Memory B cell (primary cell): ENCODE data around the gene COX7A2.

ENCODE experiments used
- ATAC-seq: fragments of 150-1000 bp; cut with Tn5 transposase; 2 replicates; pipeline ENCODE4 v1.10.0; 2021; ENCODE audit warnings: low read depth, mild to moderate bottlenecking, moderate library complexity
- DNase-seq, 2 donors: peaks; one replicate each; pipeline ENCODE4 v3.0.0; 2022; ENCODE audit warnings: low spot score in 2 of 2
- H3K27ac Mint-ChIP-seq: one replicate; pipeline ENCODE4 v1.8.0; 2022; ENCODE audit warnings: mild to moderate bottlenecking, moderate library complexity, mixed read lengths
- H3K27me3 Mint-ChIP-seq: one replicate; pipeline ENCODE4 v1.8.0; 2022; ENCODE audit warnings: mixed read lengths
- H3K36me3 Mint-ChIP-seq: one replicate; pipeline ENCODE4 v1.8.0; 2022; ENCODE audit warnings: mild to moderate bottlenecking, mixed read lengths
- H3K4me1 Mint-ChIP-seq: one replicate; pipeline ENCODE4 v1.8.0; 2022; ENCODE audit warnings: mixed read lengths
- H3K4me3 Mint-ChIP-seq: one replicate; pipeline ENCODE4 v1.8.0; 2022; ENCODE audit warnings: mild to moderate bottlenecking, moderate library complexity, mixed read lengths
- H3K9me3 Mint-ChIP-seq: one replicate; pipeline ENCODE4 v1.8.0; 2022; ENCODE audit warnings: mixed read lengths

The COX7A2 gene

DNA sequence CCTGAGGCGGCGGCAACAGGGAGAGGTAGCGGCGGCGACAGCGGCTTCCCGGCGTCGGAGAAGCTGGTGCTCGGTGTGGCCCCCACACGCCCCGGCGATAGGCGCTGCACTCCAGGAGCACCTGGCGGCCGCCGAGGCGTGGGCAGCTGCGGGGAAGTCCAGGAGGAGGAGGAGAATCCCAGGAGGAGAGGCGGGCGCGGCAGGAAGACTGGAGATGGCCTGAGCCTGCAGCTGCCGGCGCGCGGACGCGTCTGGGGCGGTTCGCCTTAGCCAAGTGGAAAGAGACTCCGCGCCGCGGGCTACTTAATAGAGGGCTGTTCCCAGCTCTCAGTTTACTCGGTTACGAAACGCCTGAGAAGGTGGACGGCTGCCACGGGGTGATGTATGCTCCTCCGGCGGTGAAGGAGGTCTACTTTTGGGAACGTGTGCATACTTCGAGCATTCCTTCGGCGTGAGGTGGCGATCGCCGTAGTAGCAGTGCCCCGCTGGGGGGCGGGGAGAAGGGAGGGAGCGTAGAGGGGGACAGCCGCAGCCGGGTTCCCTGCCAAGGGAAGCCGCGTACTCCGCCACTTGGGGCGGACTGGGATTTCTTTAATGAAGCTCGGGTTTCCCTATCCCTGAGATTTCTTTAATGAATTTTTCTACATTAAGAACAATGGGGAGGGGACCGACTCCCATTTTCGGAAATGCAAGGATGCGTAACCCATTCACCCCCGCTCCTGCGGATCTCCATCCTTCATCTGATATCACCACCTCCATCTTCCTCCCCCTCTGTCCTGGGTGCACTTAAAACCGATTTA is 37.6 kb downstream of the COX7A2 start, which contains the start of gene COL12A1:
Gene COL12A1 (minus strand): TSS at position 278 of the 800 bp plus-strand sequence. CDS start 3,261 bp downstream, outside the sequence.
- no peak for DNase-seq
- Mint-ChIP-seq H3K36me3 (no peaks in the 10 kb centered on the region), H3K4me3 (peak within 1 kb of the TSS; percentile 73), H3K27me3 (peaks cover 35% of the 10 kb centered on the region), H3K9me3 (no peaks in the 10 kb centered on the region), H3K4me1 (peaks cover 41% of the 10 kb centered on the region), H3K27ac (no peak within 1 kb of the TSS)
- no peak for ATAC-seq

DNA sequence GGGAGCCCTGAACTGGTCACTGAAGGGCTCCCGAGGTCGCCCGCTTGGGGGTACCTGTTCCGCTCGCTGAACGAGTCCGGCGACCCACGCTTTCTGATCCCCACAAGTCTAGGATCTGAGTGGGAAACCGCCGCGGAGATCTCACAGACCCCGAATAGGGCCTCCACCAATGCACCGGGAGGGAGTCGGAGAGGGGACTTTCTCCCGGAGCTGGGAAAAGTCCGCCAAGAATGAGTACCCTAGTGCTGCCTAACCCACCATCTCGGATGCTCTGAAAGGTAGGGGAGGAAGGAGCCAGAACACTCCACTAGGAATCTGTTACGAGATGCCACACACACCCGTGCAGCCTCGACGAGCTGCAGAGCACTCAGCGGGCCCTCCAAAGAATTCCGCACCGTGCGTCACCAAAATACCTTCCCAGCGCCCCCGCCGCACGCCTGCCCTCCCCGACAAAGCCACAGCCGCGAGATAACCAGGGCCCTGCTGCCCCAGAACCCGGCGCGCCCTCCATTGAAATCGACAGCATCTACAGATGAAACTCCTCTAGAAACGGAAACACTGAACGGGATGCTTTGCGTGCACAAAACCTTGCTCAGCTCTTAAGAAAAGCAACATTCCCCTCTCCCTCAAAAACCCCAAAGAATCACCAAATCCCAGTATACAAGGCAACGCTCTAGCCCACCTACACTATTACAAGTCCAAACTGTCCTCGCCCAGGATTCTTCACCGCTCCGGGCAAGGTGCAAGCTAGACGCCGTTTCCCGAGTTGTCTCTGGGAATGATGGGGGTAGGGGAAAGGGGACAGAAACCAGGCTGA is 38.4 kb downstream of the COX7A2 start:
- peaks cover 41% of the 10 kb centered on the region for H3K4me1 Mint-ChIP-seq
- ATAC-seq (no peak), DNase-seq (no peak)
- H3K36me3 Mint-ChIP-seq = no peaks in the 10 kb centered on the region
- H3K9me3 Mint-ChIP-seq = no peaks in the 10 kb centered on the region
- H3K4me3 Mint-ChIP-seq = peak overlapping the region; percentile 73
- no peak overlapping the region for H3K27ac Mint-ChIP-seq
- H3K27me3 Mint-ChIP-seq = peaks cover 35% of the 10 kb centered on the region

GRCh38 chr6:75204217-75204958 is 39.2 kb downstream of the COX7A2 start:
- Mint-ChIP-seq H3K27me3 (peaks cover 32% of the 10 kb centered on the region), H3K9me3 (no peaks in the 10 kb centered on the region), H3K36me3 (no peaks in the 10 kb centered on the region), H3K4me1 (peaks cover 41% of the 10 kb centered on the region), H3K27ac (no peak overlapping the region), H3K4me3 (peak overlapping the region; percentile 73)
- DNase-seq (no peak), ATAC-seq (no peak)

GRCh38 chr6:75203721-75204120 is 39.9 kb downstream of the COX7A2 start:
- ATAC-seq (no peak), DNase-seq (no peak)
- H3K4me3 Mint-ChIP-seq = peak overlapping the region; percentile 12
- H3K9me3 Mint-ChIP-seq = no peaks in the 10 kb centered on the region
- H3K27me3 Mint-ChIP-seq = peaks cover 28% of the 10 kb centered on the region
- H3K4me1 Mint-ChIP-seq = peaks cover 36% of the 10 kb centered on the region
- H3K27ac Mint-ChIP-seq = no peak overlapping the region
- no peaks in the 10 kb centered on the region for H3K36me3 Mint-ChIP-seq

- Mint-ChIP-seq H3K4me1 (peaks cover 27% of the 10 kb centered on the region), H3K27me3 (peaks cover 24% of the 10 kb centered on the region), H3K36me3 (no peaks in the 10 kb centered on the region), H3K27ac (no peak overlapping the region), H3K9me3 (no peaks in the 10 kb centered on the region), H3K4me3 (no peak overlapping the region)
- ATAC-seq (no peak), DNase-seq (no peak)
Measured at GRCh38 chr6:75202676-75203131, 40.9 kb downstream of the COX7A2 start.

GRCh38 chr6:75201901-75202672 is 41.5 kb downstream of the COX7A2 start:
- Mint-ChIP-seq H3K4me1 (peaks cover 22% of the 10 kb centered on the region), H3K4me3 (no peak overlapping the region), H3K9me3 (no peaks in the 10 kb centered on the region), H3K27me3 (peaks cover 20% of the 10 kb centered on the region), H3K36me3 (no peaks in the 10 kb centered on the region), H3K27ac (no peak overlapping the region)
- ATAC-seq = peak; percentile 49
- no peak for DNase-seq

DNA sequence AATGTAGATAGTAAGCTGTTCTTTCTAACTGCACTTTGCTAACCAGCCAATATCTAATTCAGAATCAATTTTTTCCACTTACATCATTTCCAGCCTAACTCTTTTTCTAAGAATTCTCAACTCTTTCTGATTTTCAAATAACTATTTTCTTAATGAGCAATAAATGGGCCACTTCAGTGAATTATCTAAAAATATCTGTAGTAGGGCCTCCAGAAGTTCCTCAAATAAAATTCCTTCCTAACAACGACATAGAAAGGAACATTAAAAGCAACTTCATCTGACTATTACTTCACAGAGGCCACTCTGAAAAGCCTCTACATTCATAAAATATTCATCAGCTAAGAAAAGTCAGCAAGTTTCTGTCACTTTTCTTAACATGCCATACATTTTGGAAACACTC is 42.6 kb downstream of the COX7A2 start:
- no peaks in the 10 kb centered on the region for H3K36me3 Mint-ChIP-seq
- H3K27ac Mint-ChIP-seq = no peak overlapping the region
- ATAC-seq = no peak
- H3K4me1 Mint-ChIP-seq = peaks cover 15% of the 10 kb centered on the region
- no peak overlapping the region for H3K4me3 Mint-ChIP-seq
- no peak for DNase-seq
- no peaks in the 10 kb centered on the region for H3K9me3 Mint-ChIP-seq
- H3K27me3 Mint-ChIP-seq = peaks cover 17% of the 10 kb centered on the region

- DNase-seq (no peak), ATAC-seq (no peak)
- Mint-ChIP-seq H3K36me3 (no peaks in the 10 kb centered on the region), H3K27ac (no peak overlapping the region), H3K9me3 (no peaks in the 10 kb centered on the region), H3K4me3 (no peak overlapping the region), H3K27me3 (peaks cover 12% of the 10 kb centered on the region), H3K4me1 (peaks cover 10% of the 10 kb centered on the region)
Measured at GRCh38 chr6:75199889-75200288, 43.7 kb downstream of the COX7A2 start.

- H3K27ac Mint-ChIP-seq = no peak overlapping the region
- ATAC-seq = no peak
- H3K4me3 Mint-ChIP-seq = no peak overlapping the region
- no peaks in the 10 kb centered on the region for H3K4me1 Mint-ChIP-seq
- DNase-seq = no peak
- H3K27me3 Mint-ChIP-seq = peaks cover 2% of the 10 kb centered on the region
- H3K9me3 Mint-ChIP-seq = no peaks in the 10 kb centered on the region
- H3K36me3 Mint-ChIP-seq = no peaks in the 10 kb centered on the region
Measured at GRCh38 chr6:75196081-75196687, 47.4 kb downstream of the COX7A2 start.

DNA sequence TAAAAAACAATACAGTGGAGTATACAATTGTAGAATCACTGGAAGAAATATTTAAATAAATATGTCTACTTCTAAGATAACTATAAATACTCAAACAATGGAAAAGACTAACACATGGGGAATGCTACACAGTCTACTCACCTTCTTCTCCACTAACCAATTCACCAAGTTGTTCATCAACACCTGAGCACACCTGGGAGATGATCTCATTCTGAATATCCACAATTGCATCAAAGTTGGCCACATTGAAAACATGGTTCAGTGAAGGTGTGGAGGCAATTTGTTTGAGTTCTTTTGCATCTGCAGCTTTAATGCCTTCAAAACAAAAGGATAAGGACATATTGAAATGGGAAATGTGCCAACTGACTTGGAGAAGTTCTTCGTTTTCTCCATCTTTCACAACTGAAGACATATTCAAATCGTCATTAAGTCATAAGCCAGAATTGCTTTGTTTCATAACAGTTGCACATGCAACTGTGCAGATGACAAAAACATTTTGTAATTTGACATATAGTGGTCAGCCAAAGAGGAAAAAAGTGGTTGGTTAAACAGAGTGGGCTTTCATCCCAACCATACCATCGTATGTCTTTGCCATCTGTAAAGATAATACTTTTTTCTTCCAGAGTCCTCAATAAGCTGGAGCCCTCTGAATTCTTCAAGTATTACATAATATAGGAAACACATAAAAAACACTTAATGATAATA is 55.2 kb downstream of the COX7A2 start:
- Mint-ChIP-seq H3K27ac (no peak overlapping the region), H3K36me3 (no peaks in the 10 kb centered on the region), H3K4me3 (no peak overlapping the region), H3K4me1 (no peaks in the 10 kb centered on the region), H3K27me3 (peaks cover 1% of the 10 kb centered on the region), H3K9me3 (peaks cover 6% of the 10 kb centered on the region)
- DNase-seq = no peak
- no peak for ATAC-seq
